CD4-positive, alpha-beta T cell treated with Interferon gamma for 1 hour (primary cell): Measurements from ENCODE around the gene CHST15.

Experiments
- DNase-seq: peaks from one replicate; pipeline ENCODE4 v3.0.0-alpha.2; 2020

Gene CHST15

DNA sequence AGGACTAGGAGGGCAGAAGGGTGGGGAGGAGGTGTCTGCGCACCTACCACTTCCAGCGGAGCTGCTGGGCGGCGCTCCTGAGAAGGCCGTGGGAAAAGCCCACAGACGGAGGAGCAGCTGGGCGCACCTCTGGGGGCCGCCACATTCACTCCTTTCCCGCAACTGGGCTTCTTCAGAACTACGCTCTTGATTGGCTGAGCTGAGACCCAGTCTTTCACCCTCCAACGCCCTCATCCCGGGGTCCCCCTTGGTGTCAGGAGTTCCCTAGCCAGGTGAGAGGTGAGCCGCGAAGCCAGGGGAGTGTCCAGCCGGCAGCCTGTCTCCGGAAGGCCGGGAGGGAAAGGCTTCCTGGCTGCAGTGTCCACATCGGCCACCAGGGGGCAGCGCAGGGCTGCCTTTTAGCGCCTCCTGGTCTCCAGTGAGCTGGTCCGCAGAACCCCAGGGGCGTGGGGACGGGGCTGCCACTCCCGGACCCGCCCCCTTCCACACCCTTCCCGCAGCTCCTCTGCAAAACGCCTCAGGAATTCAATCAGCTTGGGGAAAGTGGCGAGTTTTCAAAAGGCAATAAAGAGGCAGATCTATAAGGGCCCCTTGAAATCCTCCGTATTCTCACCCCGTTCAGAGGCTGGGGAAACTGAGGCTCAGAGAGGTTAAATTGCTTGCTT is 98.8 kb downstream of the CHST15 start:
- peak; percentile 73 for DNase-seq

DNA sequence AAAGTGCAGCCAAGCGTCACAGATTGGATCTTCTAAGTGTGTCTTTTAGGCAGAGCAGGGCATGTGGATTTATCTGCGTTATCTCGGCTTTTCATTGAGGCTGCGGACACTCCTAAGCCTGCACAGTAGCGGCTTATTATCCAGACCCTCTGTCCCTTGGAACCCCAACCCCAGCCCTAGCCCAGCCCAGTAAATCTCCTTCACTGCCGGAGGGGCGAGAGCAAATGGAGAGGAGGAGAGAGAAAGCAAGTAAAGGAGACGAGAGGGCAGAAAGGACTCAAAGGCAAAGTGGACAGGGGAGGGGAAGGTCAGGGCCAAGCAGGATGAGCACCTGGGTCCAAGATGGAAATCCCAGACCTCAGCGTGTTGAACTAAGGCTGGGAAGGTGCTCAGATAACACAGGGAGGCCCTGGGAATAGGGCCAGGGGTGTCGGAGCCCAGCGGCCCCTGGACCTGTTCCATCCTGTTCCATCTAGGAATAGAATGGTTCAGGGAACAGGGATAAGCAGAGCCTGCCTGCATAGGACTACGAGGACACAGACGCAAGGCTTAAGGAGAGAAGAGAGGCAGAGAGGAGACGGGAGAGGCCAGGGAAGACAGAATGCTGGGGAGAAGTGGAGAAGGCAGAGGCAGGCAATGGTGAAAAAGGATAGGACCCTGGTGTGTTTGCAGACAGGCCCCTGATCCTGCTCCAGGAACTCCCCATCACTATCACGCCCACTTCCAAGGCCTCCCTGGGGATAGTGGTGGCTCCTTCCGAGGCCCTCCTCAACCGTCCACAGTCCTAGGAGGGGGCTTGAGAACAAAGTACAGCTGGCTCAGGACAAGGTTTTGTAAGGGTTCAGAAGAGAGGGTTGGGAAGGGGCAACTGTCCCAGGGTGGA is 99.6 kb downstream of the CHST15 start:
- DNase-seq: no peak

DNA sequence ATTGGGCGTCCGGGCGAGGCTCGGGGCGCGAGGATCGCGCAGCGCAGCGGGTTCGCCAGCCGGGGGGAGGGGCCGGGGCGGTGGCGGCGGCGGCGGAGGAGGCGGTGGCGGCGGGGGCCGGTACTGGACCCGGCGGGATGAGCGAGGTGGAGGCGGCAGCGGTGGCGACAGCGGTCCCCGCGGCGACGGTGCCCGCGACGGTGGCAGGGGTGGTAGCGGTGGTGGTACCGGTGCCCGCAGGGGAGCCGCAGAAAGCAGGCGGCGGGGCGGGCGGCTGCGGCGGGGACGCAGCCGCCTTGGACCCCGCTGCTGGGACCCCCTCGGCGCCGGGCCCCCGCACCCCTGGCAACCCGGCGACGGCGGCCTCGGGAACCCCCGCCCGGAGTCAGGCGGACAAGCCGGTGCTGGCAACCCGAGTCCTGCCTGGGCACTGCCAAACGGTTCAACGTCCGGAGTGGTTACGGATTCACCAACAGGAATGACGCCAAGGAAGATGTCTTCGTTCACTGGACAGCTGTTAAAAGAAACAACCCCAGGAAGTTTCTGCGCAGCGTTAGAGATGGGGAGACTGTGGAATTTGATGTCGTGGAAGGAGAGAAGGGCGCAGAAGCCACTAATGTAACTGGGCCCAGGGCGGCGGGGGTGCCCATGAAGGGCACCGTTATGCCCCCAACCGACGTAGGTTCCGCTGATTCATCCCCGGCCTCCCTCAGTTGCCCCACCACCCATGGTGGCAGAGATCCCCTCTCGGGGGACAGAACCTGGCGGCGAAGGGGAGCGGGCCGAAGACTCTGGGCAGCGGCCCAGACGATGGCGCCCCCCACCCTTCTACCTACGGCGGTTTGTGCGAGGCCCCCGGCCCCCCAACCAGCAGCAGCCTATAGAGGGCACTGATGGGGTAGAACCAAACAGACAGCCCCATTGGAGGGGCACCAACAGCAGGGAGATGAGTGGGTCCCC is 101.5 kb downstream of the CHST15 start:
- DNase-seq: no peak

DNA sequence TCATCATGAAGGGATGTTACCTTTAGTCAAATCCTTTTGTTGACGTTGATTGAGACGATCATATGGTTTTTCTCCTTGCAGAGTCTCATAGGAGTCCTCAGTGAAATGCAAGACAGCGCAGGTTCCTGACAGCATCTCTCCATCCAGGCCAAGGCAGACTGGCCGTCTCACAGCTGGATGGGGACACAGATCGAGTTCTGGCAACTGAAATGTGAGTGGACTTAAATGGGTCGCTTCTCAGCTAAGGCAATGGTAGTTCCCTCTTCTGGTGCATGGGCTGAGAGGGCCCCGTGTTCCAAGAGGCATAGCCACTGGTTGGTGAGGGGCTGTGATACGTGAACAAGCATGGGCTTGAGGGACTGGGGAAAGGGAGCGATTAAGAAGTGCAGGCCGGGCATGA is 102.5 kb downstream of the CHST15 start:
- no peak for DNase-seq

DNA sequence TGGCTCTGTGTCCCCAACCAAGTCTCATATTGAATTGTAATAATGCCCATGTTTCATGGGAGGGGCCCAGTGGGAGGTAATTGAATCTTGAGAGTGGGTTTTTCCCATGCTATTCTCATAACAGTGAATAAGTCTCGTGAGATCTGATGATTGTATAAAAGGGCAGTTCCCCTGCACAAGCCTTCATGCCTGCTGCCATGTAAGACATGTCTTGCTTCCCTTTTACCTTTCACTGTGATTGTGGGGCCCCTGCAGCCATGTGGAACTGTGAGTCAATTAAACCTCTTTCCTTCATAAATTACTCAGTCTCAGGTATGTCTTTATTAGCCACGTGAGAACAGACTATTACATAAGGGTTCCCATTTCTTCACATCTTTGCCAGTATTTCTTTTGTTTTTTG is 104.7 kb downstream of the CHST15 start:
- no peak for DNase-seq

DNA sequence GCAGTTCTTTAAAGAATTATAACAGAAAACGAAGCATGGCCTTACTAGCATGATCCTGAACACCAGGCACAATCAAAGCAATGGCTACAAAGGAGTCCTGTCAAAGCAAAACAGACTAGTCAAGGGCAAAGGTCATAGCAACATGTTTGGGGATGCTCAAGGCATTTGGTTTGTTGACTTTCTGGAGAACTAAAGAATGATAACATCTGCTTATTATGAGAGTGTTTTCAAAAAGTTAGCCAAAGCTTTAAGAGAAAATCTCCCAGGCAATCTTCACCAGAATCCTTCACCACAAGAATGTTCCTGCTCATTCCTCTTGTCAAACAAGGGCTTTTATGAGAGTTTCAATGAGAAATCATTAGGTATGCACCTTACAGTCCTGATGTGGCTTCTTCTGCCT is 106.7 kb downstream of the CHST15 start:
- no peak for DNase-seq

DNA sequence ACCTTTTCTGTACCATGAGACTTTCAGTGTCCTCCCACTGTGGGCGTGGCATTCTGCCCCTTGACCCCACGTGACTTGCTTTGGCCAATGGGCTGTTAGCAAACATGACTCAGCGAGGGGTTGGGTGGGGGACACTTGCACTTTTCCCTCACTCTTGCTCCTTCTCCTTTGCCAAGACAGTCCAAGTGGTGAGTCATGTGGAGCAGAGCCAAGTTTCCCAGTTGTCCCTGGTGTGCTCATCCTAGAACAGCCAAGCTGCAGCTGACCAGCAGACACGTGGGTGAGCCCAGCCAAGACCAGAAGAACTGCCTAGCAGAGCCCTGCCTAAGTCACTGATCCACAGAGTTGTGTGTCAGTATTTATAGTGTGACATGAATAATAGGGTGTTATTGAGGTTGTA is 119.0 kb downstream of the CHST15 start:
- no peak for DNase-seq

DNA sequence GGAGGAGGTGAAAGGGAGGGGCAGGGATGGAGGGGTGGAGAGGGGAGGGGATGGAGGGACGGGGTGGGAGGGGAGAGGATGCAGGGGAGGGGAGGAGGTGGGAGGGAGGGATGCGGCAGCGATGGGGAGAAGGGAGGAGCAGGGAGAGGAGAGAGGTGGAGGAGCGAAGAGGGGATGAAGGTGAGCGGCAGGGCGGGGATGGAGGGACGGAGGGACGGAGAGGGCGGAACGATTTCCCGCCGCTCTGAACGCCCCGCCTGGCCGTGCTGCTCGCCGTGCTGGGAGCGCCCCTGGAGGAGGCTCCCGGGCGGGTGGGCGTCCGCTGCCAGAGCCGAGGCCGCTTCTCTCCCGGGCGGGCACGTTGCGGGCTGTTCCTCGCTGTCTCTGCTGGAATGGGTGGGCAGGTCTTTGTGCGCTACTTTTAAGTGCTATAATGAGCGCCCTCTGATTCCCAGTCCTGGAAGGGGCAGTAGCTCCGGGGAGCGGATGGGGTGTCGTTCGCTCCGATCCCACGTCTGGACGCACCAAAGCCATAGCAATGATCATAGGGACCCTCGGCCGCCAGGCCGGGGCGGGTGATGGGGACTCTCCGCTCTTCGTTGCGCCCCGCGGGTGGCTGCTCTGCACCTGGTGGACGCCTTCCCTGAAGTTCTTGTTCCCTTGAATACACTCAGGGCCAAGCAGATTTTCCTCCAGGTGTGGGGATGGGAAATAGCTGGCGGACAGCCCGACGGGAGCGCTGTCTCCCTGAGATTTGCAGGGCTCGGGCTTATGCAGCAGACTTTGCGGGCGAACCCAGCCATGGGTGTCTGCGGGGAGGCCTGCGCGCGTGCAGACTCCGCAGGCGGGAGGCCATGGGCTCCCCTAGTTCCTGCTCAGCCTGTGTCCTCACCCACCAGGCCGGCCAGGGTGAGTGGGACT is 120.7 kb downstream of the CHST15 start:
- DNase-seq: no peak

DNA sequence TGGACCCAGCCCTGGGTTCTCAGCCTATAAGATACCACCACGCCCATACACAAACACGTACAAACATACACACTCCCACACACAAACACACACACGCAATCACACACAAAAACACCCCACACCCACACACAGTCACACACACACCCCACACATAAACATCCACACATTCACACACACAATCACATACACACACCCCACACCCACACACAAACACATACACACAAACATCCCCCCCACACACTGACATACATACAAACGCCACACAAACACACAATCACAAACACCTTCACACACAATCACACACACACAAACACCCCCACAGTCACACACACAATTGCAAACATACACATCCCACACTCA is 122.5 kb downstream of the CHST15 start:
- no peak for DNase-seq

DNA sequence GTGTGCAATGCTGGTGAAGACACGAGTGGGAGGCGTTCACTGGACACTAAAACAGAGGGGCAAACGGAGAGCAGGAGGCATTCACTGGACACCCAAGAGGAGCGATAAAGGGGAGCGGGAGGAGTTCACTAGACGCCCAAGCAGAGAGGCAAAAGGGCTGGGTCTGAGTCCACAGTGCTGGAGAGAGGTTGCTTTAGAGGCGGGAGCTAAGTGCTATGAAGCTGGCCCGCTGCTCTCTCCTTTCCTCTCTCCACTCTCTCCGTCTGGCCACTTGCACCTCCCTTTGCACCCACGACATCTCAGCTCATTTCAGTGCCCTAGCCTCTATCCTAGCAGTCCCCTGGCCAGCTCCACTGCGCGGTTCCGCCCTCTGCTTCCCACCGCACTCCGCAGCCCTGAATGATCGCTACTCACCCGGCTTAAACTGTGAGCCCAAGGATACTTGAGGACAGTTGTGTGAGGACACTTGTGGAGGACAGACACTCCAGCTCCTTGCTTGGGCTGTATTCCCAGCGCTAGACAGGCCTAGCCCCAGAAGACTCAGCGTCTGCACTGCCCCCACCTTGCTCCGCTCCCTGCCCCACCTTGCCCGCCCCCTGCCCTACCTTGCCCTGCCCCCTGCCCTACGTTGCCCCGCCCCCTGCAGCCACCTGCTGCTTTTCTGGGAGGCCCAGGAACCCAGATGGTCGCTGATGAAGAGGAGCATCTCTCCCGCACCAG is 123.0 kb downstream of the CHST15 start:
- no peak for DNase-seq

DNA sequence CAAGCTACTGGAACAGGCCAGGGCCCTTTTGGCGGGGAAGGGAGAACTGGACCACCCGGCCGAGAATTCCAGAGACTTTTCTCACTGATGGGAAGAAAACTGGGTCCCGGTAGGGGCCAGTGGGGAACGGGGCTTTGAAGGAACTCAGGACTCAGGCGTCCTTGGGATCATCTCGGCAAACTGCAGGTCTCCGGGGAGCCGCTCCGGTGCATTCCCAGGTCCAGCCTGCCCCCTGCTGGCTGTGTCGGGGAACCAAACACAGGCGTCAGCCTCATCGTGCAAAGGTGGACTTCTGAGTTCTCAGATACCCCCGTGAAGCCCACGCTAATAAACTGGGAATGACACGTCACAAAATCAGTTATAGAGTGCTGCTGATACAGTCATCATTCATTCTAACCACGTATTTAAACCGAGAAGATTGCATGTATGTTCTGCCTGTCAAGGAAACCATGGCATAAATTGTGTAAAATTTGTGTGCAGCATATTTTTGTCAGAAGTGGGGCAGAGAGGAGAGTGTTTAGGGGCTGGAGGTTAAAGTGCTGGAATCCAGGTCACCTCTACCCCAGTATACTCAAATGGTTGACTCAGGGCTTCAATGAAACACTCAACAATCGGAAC is 125.7 kb downstream of the CHST15 start:
- peak; percentile 25 for DNase-seq

DNA sequence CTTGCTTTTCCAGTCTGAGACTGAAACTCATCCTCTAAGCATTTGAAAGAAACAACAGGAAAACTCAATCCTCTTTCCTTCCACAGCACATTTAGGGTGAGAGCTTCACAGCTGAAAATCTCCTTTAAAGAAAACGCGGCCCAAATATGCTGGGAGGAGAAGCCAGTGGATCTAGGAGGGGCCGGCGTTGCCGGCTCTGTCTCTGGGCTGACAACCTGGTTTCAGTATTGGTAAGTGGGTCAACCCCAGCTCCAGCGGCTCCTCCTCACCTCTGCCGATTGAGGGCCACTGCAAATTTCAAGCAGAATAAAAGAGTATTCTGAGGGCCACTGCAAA is 126.5 kb downstream of the CHST15 start:
- DNase-seq: no peak

DNA sequence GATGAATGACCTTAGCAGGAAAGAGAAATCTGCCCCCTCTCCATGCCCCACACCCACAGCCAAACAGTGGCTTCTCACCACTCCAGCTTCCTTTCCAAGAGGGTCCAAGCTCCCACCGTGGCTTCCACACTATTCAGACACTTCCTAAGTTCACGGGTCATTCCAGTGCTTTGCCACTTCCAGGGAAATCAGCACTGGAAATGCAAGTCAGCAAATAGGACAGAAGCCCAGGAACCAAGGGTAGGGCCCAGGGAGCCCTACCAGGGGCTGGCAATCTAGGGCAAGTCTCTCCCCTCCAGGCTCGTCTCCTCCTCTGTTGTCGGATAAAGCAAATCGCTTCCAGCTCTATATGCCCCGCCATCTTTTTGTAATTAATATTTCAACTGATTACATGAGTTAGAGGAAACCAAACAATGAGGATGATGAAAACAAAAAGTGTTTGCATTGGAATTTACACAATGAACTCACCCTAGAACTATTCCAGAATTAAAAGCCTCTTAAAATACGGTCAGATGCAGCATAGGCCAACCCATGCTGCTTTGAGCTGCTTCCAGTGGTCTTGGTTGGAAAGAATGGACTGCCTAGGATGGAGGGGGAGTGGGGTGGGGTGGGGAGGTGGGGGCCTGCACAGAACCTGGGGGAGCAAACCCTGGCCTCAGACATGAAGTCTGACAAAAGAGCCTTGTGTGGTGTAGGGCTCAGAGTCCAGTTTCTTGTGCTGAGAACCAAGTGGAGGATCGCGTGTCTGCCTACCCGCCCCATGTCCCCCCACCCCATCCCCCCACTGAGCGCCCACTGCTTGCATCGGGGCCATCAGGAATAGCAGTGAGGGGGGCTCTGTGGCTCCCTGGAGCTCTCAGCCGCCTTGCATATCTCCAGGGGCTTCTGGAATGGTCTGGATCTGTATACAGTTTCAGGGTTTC is 127.2 kb downstream of the CHST15 start:
- no peak for DNase-seq

DNA sequence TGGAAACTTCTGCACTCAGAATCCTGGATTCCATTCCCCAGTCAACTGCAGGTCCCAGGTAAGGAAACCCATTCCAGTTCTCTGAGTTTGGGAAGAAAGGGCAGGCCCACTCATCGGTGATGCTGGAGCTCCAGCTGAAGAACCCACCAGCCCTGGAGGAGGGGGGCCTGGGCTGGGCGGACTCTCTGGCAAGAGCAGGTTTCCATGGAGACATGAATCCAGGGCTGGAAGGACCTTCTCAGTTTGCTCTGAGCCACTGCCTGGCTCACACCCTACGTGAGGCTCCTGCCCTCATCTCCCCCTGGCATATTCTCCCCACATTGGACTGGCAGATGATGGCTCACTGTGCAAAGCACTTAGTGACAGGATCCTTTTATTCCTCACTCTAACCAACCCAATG is 128.4 kb downstream of the CHST15 start:
- DNase-seq: no peak

DNA sequence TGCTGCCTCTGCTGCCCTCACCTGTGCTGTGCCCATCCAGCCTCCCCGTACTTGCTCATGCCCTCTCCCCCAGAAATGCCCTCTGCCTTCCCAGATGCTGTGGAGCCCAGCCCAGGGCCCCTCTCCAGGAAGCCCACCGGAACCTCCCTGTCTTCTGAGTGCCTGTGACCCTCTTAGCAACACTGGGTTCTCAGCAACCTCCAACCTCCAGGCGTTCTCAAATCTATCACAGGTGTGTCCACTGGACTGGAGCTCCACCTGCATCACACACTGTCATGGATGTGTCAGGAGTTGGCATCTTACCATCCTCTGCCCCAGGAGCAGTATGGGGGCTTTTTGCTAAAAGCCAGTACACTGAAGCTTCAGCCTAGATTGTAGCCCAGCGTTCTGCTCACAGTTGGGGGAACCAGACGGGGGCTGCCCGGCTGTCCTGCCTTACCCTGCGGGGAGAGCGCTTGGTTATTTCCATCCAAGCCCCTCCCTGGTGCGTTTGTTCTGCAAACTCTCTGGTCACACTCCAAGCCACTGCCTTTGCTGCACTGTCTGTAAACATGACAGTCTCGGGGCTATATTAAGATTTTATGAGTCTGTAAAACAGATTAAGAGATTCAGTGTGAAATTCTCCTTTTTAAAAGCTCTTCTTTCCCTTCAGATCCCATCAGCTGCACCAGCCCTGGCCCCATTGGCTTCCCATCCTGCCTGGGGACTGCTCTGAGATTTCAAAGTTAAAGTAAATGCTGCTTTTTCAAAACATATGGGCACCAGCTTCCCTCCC is 130.5 kb downstream of the CHST15 start:
- DNase-seq: no peak

DNA sequence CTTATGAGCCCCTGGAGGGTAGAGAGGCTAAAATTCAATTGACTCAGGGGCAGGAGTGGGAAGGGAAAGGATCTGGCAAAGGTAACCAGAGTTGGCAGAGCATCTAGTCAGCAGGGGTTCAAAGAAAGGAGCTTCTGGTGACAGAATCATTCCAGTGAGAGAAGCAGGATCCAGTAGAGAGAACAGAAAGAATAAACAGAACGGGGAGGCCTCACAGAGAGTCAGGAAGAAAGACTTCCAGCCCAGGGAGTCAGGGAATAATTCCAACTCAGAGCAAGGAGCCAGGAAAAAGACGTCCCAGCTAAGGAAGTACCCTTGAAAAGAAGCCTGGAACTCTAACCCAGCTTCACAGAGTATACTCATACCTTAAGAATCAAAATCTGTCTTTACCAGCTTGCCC is 135.2 kb downstream of the CHST15 start:
- DNase-seq: no peak
